Mammary epithelial cell (primary cell): Measurements from ENCODE around the gene MGST1.

Experiments used
- CTCF ChIP-seq, 2 donors: IDR thresholded peaks in 1 of 2; conservative IDR thresholded peaks in 1 of 2; 2 replicates each; pipeline ENCODE4 v1.5.1; 2011 to 2012; ENCODE audit warnings: inconsistent platforms in 2 of 2, low read length in 2 of 2, mild to moderate bottlenecking in 2 of 2, control low read depth in 1 of 2, low read depth in 1 of 2; ENCODE audit not compliant: insufficient read depth in 1 of 2; ENCODE audit errors: extremely low read depth in 1 of 2
- EZH2 ChIP-seq: IDR thresholded peaks from 2 replicates; pipeline ENCODE4 v1.6.1; 2012; ENCODE audit warnings: low read length, inconsistent platforms, borderline replicate concordance

- no peak for TF ChIP-seq CTCF (conservative IDR thresholded peaks at IDR 0.05 in 1 of 2, IDR thresholded peaks at IDR 0.05 in 1 of 2; ENCODE audit: extremely low read depth in 1 of 2, insufficient read depth in 1 of 2, low read depth in 1 of 2, low read length in 2 of 2)
- TF ChIP-seq EZH2, result no peak
These were observed 40.5 kb downstream of the MGST1 start for GRCh38 chr12:16387919-16388318.
